Endothelial cell of umbilical vein (primary cell): ENCODE data around the gene GPR155. TPM values are rescaled to one million over a fixed set of nuclear protein-coding genes. Genes with fewer than 3 reads are reported as not detected.

Experiments
- BruUV-seq: library from RNA; stranded (reverse); fragments of 400-500 nt; replicated peaks from 2 replicates; lab custom pipeline; 2021; lab: Mats Ljungman, UMichigan
- CTCF ChIA-PET: fragments of 300-600, 350-600 bp; sonication (Branson Sonifier 250); formaldehyde crosslinking; loops from one replicate; lab custom pipeline; 2021; ENCODE audit warnings: antibody characterized with exemption, inconsistent platforms; lab: Charles Lee
- POLR2A ChIA-PET: fragments of 300-600, 350-600 bp; sonication (Branson Sonifier 250); formaldehyde crosslinking; loops from one replicate; lab custom pipeline; 2021; ENCODE audit warnings: antibody characterized with exemption, inconsistent platforms; lab: Charles Lee
- DNase-seq: peaks from one replicate; pipeline ENCODE4 v3.0.0-alpha.2; 2011; ENCODE audit warnings: low read depth, low spot score
- FAIRE-seq: peaks from 2 replicates; lab custom pipeline; 2011; peaks lifted over from hg19 to GRCh38; lab: Jason Lieb, UNC
- H2AFZ ChIP-seq: 2 replicates; pipeline ENCODE4 v1.6.0; 2012; ENCODE audit warnings: low read depth, low read length, control low read depth, inconsistent platforms
- H3K27ac ChIP-seq: 2 replicates; pipeline ENCODE4 v1.5.1; 2011; ENCODE audit warnings: low read depth, mild to moderate bottlenecking, control low read depth, low read length, moderate library complexity; ENCODE audit not compliant: insufficient read depth
- H3K27me3 ChIP-seq, 2 experiments: 2 replicates each; pipeline versions ENCODE4 v1.6.0 to v1.6.1; 2011; ENCODE audit warnings: low read length in 2 of 2, mixed read lengths in 1 of 2; ENCODE audit not compliant: control insufficient read depth in 2 of 2, insufficient read depth in 2 of 2
- H3K36me3 ChIP-seq, 2 experiments: 2 replicates in 1 of 2; 3 replicates in 1 of 2; pipeline ENCODE4 v1.5.1; 2011; ENCODE audit warnings: low read length in 2 of 2, mild to moderate bottlenecking in 1 of 2, moderate library complexity in 1 of 2; ENCODE audit not compliant: control insufficient read depth in 2 of 2, insufficient read depth in 2 of 2; ENCODE audit errors: extremely low read depth in 1 of 2
- H3K4me1 ChIP-seq: 3 replicates; pipeline ENCODE4 v1.5.1; 2011; ENCODE audit warnings: mild to moderate bottlenecking, low read length; ENCODE audit not compliant: control insufficient read depth, insufficient read depth; ENCODE audit errors: extremely low read depth
- H3K4me2 ChIP-seq: 2 replicates; pipeline ENCODE4 v1.6.1; 2011; ENCODE audit warnings: low read length, control low read depth, mixed read lengths; ENCODE audit not compliant: insufficient read depth
- H3K4me3 ChIP-seq, 3 experiments: fragments of 200-600 bp in 1 of 3; sonication (generic), shearing (Covaris generic) in 1 of 3; replicated peaks in 1 of 3; 2 replicates each; pipeline ENCODE4 v1.5.1; 2011 to 2016; ENCODE audit warnings: control low read depth in 3 of 3, low read length in 3 of 3, mild to moderate bottlenecking in 2 of 3, inconsistent platforms in 1 of 3, low read depth in 1 of 3, moderate library complexity in 1 of 3; ENCODE audit not compliant: insufficient read depth in 1 of 3
- H3K79me2 ChIP-seq: 2 replicates; pipeline ENCODE4 v1.6.0; 2012; ENCODE audit warnings: low read length, inconsistent platforms; ENCODE audit not compliant: control insufficient read depth, insufficient read depth
- H3K9ac ChIP-seq: replicated peaks from 2 replicates; pipeline ENCODE3; 2011; ENCODE audit warnings: low read length, control low read depth; ENCODE audit not compliant: insufficient read depth; ENCODE audit errors: extremely low read depth
- H3K9me1 ChIP-seq: replicated peaks from 3 replicates; pipeline ENCODE4 v1.6.0; 2011; ENCODE audit warnings: mild to moderate bottlenecking, low read length; ENCODE audit not compliant: control insufficient read depth, insufficient read depth; ENCODE audit errors: extremely low read depth
- H3K9me3 ChIP-seq: replicated peaks from 2 replicates; pipeline ENCODE4 v1.5.1; 2012; ENCODE audit warnings: low read length, inconsistent platforms; ENCODE audit not compliant: control insufficient read depth, insufficient read depth
- H4K20me1 ChIP-seq: replicated peaks from 2 replicates; pipeline ENCODE3; 2011; ENCODE audit warnings: mild to moderate bottlenecking, low read length; ENCODE audit not compliant: control insufficient read depth, insufficient read depth; ENCODE audit errors: extremely low read depth
- EZH2 ChIP-seq: IDR thresholded peaks from 2 replicates; pipeline ENCODE4 v1.6.1; 2012; ENCODE audit warnings: borderline replicate concordance, low read depth, mild to moderate bottlenecking, moderate library complexity, low read length, inconsistent platforms; ENCODE audit not compliant: severe bottlenecking
- FOS ChIP-seq: IDR thresholded peaks from 2 replicates; pipeline ENCODE4 v1.6.1; 2011; ENCODE audit warnings: mild to moderate bottlenecking, low read length, moderate library complexity, borderline replicate concordance; ENCODE audit not compliant: insufficient read depth
- GATA2 ChIP-seq: IDR thresholded peaks from 2 replicates; pipeline ENCODE4 v1.7.0; 2011; ENCODE audit warnings: low read depth, mild to moderate bottlenecking, moderate library complexity, mixed read lengths, low read length; ENCODE audit not compliant: insufficient read length, insufficient read depth
- JUN ChIP-seq: IDR thresholded peaks from 2 replicates; pipeline ENCODE4 v1.6.1; 2011; ENCODE audit warnings: borderline replicate concordance, low read depth; ENCODE audit not compliant: insufficient read length, insufficient read depth
- MYC ChIP-seq: IDR thresholded peaks from one replicate; pipeline ENCODE4 v1.6.1; 2011; ENCODE audit warnings: mild to moderate bottlenecking, low read depth, low read length
- POLR2A ChIP-seq: IDR thresholded peaks from 2 replicates; pipeline ENCODE4 v1.6.1; 2012; ENCODE audit warnings: low read depth, mild to moderate bottlenecking, control low read depth, low read length
- POLR2AphosphoS5 ChIP-seq: IDR thresholded peaks from 2 replicates; pipeline ENCODE4 v1.6.1; 2012; ENCODE audit warnings: low read depth, mild to moderate bottlenecking, control low read depth, low read length, moderate library complexity; ENCODE audit not compliant: insufficient read depth
- dilution Hi-C: fragments of 300-500 bp; cut with MboI; formaldehyde crosslinking; loops from one replicate; pipeline ENCODE4 v1.15.0; 2019; ENCODE audit warnings: low sequenced_read_pairs; ENCODE audit not compliant: extremely low pct_ligation_motif_present
- intact Hi-C: fragments of 100-400 bp; cut with micrococcal nuclease; formaldehyde crosslinking; loops from one replicate; pipeline ENCODE4 v1.10.0; 2022
- polyA plus RNA-seq, 4 experiments: library from polyadenylated mRNA; depleted of rRNA in 3 of 4; stranded (reverse) in 3 of 4; unstranded in 1 of 4; fragments of >200 nt; gene quantifications; 2 replicates each; pipeline versions ENCODE4 v1.2.1 to v1.2.3, GENCODE V29; 2011 to 2012; ENCODE audit warnings: missing spikeins in 1 of 4
- total RNA-seq: library from RNA; stranded (reverse); gene quantifications from 2 replicates; pipeline ENCODE4 v1.2.3, GENCODE V29; 2021
- TF ChIP-seq, protein P1 (sequence below), 2 donors: IDR thresholded peaks; 1 replicate in 1 of 2; 2 replicates in 1 of 2; pipeline ENCODE4 v1.5.1; 2011; ENCODE audit warnings: low read length in 2 of 2, mild to moderate bottlenecking in 2 of 2, moderate library complexity in 2 of 2, control low read depth in 1 of 2, inconsistent platforms in 1 of 2, low read depth in 1 of 2; ENCODE audit not compliant: insufficient read depth in 1 of 2; ENCODE audit errors: extremely low read depth in 1 of 2
- TF ChIP-seq, protein P2 (sequence below): IDR thresholded peaks from 2 replicates; pipeline ENCODE4 v1.6.1; 2011; ENCODE audit not compliant: insufficient read depth, insufficient read length

The GPR155 gene
- total and polyA plus RNA-seq, 2 donors (not counting 3 experiments of a cell fraction or from before 2014, with no cell fraction given), result 0.62 to 1.7 TPM

DNA sequence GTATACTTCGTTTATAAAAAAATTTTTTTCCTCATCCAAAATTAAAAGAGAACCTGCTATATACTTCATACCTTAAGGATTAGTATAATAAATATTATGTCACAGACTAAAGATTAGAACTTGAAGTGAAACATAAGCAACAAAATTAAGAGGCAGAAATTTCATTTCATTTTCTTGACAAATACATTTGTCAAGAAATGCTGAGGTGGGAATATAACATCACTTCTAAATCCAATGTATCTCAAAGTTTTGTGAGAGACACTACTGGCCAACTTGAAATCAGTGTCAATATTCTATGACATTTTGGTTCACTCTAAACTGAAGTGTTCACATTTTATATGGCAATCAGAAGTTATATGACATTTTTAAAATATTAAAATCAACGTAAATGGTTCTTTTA lies 47.5 kb downstream of the GPR155 start:
- BruUV-seq, result no TSS peak
- ChIA-PET CTCF (no interaction called here), POLR2A (no interaction called here)
- Histone ChIP-seq H3K36me3 (no peaks in the 10 kb centered on the region), H3K27ac (no peak overlapping the region), H4K20me1 (no peaks in the 10 kb centered on the region), H3K79me2 (no peaks in the 10 kb centered on the region), H2AFZ (no peak overlapping the region), H3K9me3 (no peaks in the 10 kb centered on the region), H3K4me2 (no peak overlapping the region), H3K4me1 (peaks cover 15% of the 10 kb centered on the region), H3K4me3 (no peak overlapping the region), H3K9me1 (no peaks in the 10 kb centered on the region), H3K9ac (no peak overlapping the region), H3K27me3 (no peaks in the 10 kb centered on the region)
- DNase-seq (no peak), FAIRE-seq (no peak)
- TF ChIP-seq POLR2A, result no peak
- no peak for TF ChIP-seq POLR2AphosphoS5
- no peak for TF ChIP-seq GATA2
- TF ChIP-seq JUN, result no peak
- TF ChIP-seq, protein P1, sequence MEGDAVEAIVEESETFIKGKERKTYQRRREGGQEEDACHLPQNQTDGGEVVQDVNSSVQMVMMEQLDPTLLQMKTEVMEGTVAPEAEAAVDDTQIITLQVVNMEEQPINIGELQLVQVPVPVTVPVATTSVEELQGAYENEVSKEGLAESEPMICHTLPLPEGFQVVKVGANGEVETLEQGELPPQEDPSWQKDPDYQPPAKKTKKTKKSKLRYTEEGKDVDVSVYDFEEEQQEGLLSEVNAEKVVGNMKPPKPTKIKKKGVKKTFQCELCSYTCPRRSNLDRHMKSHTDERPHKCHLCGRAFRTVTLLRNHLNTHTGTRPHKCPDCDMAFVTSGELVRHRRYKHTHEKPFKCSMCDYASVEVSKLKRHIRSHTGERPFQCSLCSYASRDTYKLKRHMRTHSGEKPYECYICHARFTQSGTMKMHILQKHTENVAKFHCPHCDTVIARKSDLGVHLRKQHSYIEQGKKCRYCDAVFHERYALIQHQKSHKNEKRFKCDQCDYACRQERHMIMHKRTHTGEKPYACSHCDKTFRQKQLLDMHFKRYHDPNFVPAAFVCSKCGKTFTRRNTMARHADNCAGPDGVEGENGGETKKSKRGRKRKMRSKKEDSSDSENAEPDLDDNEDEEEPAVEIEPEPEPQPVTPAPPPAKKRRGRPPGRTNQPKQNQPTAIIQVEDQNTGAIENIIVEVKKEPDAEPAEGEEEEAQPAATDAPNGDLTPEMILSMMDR (IDR thresholded peaks at IDR 0.05; ENCODE audit: extremely low read depth in 1 of 2, insufficient read depth in 1 of 2, low read depth in 1 of 2, low read length in 2 of 2), result no peak
- TF ChIP-seq, protein P2, sequence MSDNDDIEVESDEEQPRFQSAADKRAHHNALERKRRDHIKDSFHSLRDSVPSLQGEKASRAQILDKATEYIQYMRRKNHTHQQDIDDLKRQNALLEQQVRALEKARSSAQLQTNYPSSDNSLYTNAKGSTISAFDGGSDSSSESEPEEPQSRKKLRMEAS, result no peak
- TF ChIP-seq EZH2, result no peak
- no peak for TF ChIP-seq MYC
- no peak for TF ChIP-seq FOS
- dilution Hi-C loops (no loop called here), intact Hi-C loops (no loop called here)
